Measurements from ENCODE around the gene FRAT2. TPM values are rescaled to one million over a fixed set of nuclear protein-coding genes. Genes with fewer than 3 reads are reported as not detected.

FRAT2 gene
- total and polyA plus RNA-seq, 2 of the 13 experiments (the other 11 are each of a cell fraction or from before 2014, with no cell fraction given) = 7.2 to 14.1 TPM

DNA sequence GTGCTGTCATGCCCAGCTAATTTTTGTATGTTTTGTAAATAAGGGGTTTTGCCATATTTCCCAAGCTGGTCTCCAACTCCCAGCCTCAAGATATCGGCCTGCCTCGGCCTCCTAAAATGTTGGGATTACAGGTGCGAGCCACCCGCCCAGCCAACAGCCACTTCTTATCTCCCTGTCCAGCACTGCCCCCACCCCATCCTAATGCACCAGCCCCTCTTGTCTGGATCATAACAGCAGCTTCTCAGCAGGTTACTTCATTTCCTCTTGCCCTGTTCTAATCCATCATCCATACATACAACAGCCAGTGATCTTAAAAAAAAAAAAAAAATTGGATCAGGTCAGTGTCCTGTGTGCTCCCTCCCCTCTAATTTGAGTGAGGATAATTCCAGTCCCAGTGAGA lies 12.8 kb upstream of the FRAT2 start:
- no peaks in the 10 kb centered on the region for H3K79me2 ChIP-seq (ENCODE audit: insufficient read depth, low read length)
- H3K9me3 ChIP-seq (ENCODE audit: low read length) = no peaks in the 10 kb centered on the region
- peaks cover 17% of the 10 kb centered on the region; the same call in 1 of the 2 replicates for H3K4me1 ChIP-seq (ENCODE audit: insufficient read depth, low read length)
- no peak overlapping the region for H3K4me2 ChIP-seq (ENCODE audit: low read depth, low read length)
- ATAC-seq (no peak), DNase-seq (ENCODE audit: low spot score) (no peak), FAIRE-seq (no peak)
- no peak overlapping the region for H3K4me3 ChIP-seq (replicated peaks in 1 of 3; ENCODE audit: insufficient read depth in 1 of 3, low read depth in 2 of 3, low read length in 3 of 3)
- no peak overlapping the region for H3K27ac ChIP-seq (ENCODE audit: extremely low read length, insufficient read depth, low read length)
- ChIA-PET POLR2A (no interaction called here), CTCF (ENCODE audit: low intra/inter-chr PET ratio, low total read pairs) (no interaction called here)
- intact Hi-C loops (cut with micrococcal nuclease; ENCODE audit: unreplicated experiment) (no loop called here), in situ Hi-C loops (cut with HindIII; ENCODE audit: extremely low pct_ligation_motif_present, low pct_unique_long_range_greater_than_20kb) (no loop called here)
- no peaks in the 10 kb centered on the region for H3K27me3 ChIP-seq (ENCODE audit: control insufficient read depth in 1 of 2, insufficient read depth in 2 of 2, low read length in 2 of 2)
- H3K9ac ChIP-seq (ENCODE audit: insufficient read depth, low read depth, low read length) = no peak overlapping the region
- H4K20me1 ChIP-seq (ENCODE audit: insufficient read depth, low read length) = no peaks in the 10 kb centered on the region
- no peak overlapping the region for H2AFZ ChIP-seq (ENCODE audit: low read length)
- no peaks in the 10 kb centered on the region for H3K36me3 ChIP-seq (replicated peaks in 1 of 2; ENCODE audit: control insufficient read depth in 1 of 2, insufficient read depth in 2 of 2, low read length in 2 of 2)
- 95% methylated on average over 4 of the region's 4 CpGs for WGBS (ENCODE audit: low lambda C conversion rate)
- no TSS peak for BruUV-seq (replicated peaks)
- TF ChIP-seq, protein P1, sequence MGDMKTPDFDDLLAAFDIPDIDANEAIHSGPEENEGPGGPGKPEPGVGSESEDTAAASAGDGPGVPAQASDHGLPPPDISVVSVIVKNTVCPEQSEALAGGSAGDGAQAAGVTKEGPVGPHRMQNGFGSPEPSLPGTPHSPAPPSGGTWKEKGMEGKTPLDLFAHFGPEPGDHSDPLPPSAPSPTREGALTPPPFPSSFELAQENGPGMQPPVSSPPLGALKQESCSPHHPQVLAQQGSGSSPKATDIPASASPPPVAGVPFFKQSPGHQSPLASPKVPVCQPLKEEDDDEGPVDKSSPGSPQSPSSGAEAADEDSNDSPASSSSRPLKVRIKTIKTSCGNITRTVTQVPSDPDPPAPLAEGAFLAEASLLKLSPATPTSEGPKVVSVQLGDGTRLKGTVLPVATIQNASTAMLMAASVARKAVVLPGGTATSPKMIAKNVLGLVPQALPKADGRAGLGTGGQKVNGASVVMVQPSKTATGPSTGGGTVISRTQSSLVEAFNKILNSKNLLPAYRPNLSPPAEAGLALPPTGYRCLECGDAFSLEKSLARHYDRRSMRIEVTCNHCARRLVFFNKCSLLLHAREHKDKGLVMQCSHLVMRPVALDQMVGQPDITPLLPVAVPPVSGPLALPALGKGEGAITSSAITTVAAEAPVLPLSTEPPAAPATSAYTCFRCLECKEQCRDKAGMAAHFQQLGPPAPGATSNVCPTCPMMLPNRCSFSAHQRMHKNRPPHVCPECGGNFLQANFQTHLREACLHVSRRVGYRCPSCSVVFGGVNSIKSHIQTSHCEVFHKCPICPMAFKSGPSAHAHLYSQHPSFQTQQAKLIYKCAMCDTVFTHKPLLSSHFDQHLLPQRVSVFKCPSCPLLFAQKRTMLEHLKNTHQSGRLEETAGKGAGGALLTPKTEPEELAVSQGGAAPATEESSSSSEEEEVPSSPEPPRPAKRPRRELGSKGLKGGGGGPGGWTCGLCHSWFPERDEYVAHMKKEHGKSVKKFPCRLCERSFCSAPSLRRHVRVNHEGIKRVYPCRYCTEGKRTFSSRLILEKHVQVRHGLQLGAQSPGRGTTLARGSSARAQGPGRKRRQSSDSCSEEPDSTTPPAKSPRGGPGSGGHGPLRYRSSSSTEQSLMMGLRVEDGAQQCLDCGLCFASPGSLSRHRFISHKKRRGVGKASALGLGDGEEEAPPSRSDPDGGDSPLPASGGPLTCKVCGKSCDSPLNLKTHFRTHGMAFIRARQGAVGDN (CRISPR knock-in tag; IDR thresholded peaks at IDR 0.05) = no peak
- TF ChIP-seq, protein P2, sequence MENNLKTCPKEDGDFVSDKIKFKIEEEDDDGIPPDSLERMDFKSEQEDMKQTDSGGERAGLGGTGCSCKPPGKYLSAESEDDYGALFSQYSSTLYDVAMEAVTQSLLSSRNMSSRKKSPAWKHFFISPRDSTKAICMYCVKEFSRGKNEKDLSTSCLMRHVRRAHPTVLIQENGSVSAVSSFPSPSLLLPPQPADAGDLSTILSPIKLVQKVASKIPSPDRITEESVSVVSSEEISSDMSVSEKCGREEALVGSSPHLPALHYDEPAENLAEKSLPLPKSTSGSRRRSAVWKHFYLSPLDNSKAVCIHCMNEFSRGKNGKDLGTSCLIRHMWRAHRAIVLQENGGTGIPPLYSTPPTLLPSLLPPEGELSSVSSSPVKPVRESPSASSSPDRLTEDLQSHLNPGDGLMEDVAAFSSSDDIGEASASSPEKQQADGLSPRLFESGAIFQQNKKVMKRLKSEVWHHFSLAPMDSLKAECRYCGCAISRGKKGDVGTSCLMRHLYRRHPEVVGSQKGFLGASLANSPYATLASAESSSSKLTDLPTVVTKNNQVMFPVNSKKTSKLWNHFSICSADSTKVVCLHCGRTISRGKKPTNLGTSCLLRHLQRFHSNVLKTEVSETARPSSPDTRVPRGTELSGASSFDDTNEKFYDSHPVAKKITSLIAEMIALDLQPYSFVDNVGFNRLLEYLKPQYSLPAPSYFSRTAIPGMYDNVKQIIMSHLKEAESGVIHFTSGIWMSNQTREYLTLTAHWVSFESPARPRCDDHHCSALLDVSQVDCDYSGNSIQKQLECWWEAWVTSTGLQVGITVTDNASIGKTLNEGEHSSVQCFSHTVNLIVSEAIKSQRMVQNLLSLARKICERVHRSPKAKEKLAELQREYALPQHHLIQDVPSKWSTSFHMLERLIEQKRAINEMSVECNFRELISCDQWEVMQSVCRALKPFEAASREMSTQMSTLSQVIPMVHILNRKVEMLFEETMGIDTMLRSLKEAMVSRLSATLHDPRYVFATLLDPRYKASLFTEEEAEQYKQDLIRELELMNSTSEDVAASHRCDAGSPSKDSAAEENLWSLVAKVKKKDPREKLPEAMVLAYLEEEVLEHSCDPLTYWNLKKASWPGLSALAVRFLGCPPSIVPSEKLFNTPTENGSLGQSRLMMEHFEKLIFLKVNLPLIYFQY (CRISPR knock-in tag; IDR thresholded peaks at IDR 0.05; ENCODE audit: borderline replicate concordance) = no peak
- no peak for TF ChIP-seq MIXL1 (CRISPR knock-in tag; IDR thresholded peaks at IDR 0.05)
- TF ChIP-seq, protein P3, sequence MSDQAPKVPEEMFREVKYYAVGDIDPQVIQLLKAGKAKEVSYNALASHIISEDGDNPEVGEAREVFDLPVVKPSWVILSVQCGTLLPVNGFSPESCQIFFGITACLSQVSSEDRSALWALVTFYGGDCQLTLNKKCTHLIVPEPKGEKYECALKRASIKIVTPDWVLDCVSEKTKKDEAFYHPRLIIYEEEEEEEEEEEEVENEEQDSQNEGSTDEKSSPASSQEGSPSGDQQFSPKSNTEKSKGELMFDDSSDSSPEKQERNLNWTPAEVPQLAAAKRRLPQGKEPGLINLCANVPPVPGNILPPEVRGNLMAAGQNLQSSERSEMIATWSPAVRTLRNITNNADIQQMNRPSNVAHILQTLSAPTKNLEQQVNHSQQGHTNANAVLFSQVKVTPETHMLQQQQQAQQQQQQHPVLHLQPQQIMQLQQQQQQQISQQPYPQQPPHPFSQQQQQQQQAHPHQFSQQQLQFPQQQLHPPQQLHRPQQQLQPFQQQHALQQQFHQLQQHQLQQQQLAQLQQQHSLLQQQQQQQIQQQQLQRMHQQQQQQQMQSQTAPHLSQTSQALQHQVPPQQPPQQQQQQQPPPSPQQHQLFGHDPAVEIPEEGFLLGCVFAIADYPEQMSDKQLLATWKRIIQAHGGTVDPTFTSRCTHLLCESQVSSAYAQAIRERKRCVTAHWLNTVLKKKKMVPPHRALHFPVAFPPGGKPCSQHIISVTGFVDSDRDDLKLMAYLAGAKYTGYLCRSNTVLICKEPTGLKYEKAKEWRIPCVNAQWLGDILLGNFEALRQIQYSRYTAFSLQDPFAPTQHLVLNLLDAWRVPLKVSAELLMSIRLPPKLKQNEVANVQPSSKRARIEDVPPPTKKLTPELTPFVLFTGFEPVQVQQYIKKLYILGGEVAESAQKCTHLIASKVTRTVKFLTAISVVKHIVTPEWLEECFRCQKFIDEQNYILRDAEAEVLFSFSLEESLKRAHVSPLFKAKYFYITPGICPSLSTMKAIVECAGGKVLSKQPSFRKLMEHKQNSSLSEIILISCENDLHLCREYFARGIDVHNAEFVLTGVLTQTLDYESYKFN (CRISPR knock-in tag; conservative IDR thresholded peaks at IDR 0.05) = no peak
